ENCODE data around the gene CATSPER4.

Gene CATSPER4

DNA sequence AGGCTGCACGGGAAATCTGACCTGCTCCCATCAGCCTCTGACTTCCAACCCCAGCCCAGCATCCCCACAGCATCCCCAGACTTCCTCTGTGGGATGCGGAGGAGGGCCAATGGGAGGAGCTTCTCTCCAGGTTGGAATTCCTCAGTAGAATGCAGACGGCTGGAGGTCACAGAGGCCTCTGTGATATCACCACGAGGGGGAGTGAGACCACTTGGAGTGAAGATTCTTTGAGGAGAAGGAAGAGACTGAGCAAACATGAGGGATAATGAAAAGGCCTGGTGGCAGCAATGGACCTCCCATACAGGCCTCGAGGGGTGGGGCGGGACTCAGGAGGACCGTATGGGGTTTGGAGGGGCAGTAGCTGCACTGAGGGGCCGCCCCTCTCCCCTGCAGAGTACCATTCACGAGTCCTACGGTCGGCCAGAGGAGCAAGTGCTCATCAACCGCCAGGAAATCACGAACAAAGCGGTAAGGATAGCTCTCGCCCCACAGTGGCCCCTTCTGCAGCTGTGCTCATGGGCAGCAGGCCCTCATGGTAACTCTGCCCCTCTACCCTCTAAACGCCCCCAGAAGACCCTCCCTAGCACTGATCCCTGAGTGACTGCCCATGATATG is at the start of gene CATSPER4:
TSS of gene CATSPER4 (plus strand) at position 230 of the 615 bp plus-strand sequence. CDS start at position 256, 26 bp downstream.
- Mint-ChIP-seq H3K27me3 (peaks cover 9% of the 10 kb centered on the region), H3K9me3 (no peaks in the 10 kb centered on the region), H3K36me3 (ENCODE audit: low read depth) (no peaks in the 10 kb centered on the region), H3K27ac (peak within 1 kb of the TSS; percentile 50), H3K4me3 (no peak within 1 kb of the TSS), H3K4me1 (ENCODE audit: low read depth) (no peaks in the 10 kb centered on the region)
- intact Hi-C loops (cut with micrococcal nuclease) = no loop called here

DNA sequence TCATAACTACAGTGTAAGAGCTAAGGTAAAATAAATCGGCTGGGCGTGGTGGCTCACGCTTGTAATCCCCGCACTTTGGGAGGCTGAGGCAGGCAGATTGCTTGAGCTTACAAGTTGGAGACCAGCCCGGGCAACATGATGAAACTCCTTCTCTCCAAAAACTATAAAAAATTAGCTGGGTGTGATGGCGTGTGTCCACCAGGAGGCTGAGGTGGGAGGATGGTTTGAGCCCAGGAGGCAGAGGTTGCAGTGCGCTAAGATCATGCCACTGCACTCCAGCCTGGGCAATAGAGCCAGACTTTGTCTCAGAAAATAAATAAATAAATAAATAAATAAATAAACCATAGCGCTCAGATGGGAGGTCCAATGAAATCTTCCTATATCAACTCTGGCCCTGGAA is 48.2 kb upstream of the CATSPER4 start:
- no peaks in the 10 kb centered on the region for H3K36me3 Mint-ChIP-seq (ENCODE audit: low read depth)
- H3K27ac Mint-ChIP-seq = no peak overlapping the region
- intact Hi-C loops (cut with micrococcal nuclease) = no loop called here
- peak overlapping the region; percentile 26 for H3K4me3 Mint-ChIP-seq
- peaks cover 9% of the 10 kb centered on the region for H3K27me3 Mint-ChIP-seq
- H3K9me3 Mint-ChIP-seq = no peaks in the 10 kb centered on the region
- peaks cover 5% of the 10 kb centered on the region for H3K4me1 Mint-ChIP-seq (ENCODE audit: low read depth)

DNA sequence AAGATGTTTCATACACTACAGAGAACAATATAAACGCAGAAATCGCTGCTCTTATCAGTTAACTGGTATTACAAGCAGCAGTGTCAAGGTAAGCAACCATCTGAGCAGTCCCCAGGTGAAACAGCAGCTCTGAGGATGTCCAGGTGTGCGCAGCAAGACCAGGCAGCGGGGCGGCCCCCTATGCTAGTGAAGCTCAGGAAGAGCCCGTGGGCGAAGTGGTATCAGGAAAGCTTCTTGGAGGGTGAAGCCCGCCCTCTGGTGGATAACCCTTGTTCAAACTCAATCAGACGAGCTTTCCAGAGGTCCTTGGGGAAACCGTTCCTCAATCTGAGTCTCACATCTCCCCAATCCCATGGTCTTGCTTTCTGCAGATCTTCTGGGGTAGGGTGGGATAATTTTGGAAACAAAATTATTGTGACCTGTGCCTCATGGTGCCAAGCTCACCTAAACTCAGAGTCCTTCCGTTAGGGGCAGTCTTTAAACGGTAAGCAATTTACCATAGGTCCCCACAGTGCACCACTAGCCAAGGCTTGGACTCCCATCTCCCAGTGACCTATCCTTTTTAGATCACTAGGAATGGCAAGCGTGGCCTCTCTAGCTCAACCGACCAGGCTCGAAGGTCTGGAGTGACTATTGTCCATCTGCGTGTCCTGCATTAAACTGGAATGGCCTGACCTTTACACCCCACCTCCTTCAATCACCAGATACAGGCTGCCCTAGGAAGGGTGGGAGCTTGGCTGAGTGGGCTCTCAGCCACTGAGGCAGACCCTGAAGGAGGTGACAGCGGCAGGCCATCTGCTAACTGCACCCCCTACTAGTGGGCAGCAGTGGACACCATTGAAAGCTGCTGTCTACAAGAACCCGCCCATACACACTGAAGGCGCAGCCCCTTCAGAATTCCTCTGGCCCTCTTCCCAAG is 45.1 kb upstream of the CATSPER4 start:
- intact Hi-C loops (cut with micrococcal nuclease) = loop anchor here (1.0 kb wide), 1 partner anchor 40 kb away; no protein-coding TSS in a partner anchor
- H3K27ac Mint-ChIP-seq = no peak overlapping the region

DNA sequence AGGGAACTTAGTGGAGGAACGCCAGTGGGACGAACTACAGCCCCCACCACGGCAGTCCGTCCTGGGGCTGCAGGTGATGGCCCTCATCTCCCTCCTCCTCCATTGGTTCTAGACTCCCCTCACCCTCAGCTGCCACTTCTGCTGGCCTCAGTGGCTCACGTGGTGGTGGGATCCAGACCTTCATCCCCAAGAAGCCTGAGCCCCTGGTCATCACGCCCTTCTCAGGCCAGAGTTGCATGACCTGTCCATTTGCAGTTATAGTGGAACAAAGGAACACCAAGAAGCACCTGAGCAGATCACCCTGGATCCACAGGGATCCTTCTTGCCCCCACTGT is 44.5 kb upstream of the CATSPER4 start:
- Mint-ChIP-seq H3K36me3 (ENCODE audit: low read depth) (no peaks in the 10 kb centered on the region), H3K27ac (no peak overlapping the region), H3K4me1 (ENCODE audit: low read depth) (peaks cover 18% of the 10 kb centered on the region), H3K4me3 (no peak overlapping the region), H3K9me3 (no peaks in the 10 kb centered on the region), H3K27me3 (peaks cover 19% of the 10 kb centered on the region)
- intact Hi-C loops (cut with micrococcal nuclease) = loop anchor here (1.0 kb wide), 1 partner anchor 41 kb away; no protein-coding TSS in a partner anchor

More for the DNA sequence above, 45.1 kb upstream of the CATSPER4 start:
- Mint-ChIP-seq H3K4me3 (no peak overlapping the region), H3K27me3 (peaks cover 19% of the 10 kb centered on the region), H3K4me1 (ENCODE audit: low read depth) (peaks cover 18% of the 10 kb centered on the region), H3K9me3 (no peaks in the 10 kb centered on the region), H3K36me3 (ENCODE audit: low read depth) (no peaks in the 10 kb centered on the region)

DNA sequence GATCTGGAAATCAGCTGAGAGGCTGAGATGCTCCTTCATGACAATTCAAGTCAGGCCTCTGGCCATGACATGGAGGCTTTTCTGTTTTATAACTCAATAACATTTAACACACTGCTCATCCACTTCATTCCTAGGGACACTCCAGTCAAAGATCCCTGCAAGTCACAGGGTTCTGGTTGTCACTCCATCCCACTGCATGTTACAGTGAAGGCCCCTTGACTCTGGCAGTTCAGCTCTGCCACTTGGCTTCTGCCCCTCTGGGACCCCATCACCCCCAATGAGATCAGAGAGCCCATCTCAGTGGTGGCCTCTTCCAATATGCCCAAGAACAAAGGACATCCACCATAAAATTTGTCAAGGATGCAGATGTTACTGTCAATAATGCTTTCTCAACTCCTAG is 41.5 kb upstream of the CATSPER4 start:
- Mint-ChIP-seq H3K9me3 (no peaks in the 10 kb centered on the region), H3K36me3 (ENCODE audit: low read depth) (no peaks in the 10 kb centered on the region), H3K4me3 (no peak overlapping the region), H3K27me3 (peaks cover 26% of the 10 kb centered on the region), H3K27ac (no peak overlapping the region), H3K4me1 (ENCODE audit: low read depth) (peaks cover 30% of the 10 kb centered on the region)
- intact Hi-C loops (cut with micrococcal nuclease) = no loop called here

DNA sequence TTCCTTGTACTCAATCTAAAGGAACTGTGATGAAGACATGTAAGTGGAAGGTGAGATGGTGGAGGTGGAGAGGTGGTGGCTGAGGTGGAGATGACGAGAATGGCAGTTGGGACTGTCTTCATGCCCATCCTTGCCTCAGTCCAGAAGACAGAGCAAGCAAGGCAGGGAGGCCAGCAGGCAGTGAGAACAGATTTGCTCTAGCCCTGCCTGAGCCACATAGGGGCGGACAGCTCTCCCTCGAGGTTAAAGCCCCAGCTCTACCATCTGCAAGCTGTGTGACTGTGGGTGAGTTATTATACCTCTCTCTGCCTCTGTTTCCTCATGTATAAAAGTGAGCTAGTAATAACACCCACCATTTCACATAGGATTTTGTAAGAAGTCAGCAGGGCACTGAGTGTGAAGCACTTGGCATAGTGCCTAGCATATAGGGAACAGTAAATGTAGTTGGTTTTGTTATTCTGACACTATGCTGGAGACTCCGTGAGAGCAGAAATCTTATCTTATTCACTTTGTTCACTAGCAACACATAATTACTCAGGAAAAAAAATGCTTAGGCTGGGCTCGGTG is 36.4 kb upstream of the CATSPER4 start:
- Mint-ChIP-seq H3K4me1 (ENCODE audit: low read depth) (peaks cover 35% of the 10 kb centered on the region), H3K36me3 (ENCODE audit: low read depth) (no peaks in the 10 kb centered on the region), H3K27ac (no peak overlapping the region), H3K4me3 (no peak overlapping the region), H3K9me3 (no peaks in the 10 kb centered on the region), H3K27me3 (peaks cover 59% of the 10 kb centered on the region)
- intact Hi-C loops (cut with micrococcal nuclease) = no loop called here

DNA sequence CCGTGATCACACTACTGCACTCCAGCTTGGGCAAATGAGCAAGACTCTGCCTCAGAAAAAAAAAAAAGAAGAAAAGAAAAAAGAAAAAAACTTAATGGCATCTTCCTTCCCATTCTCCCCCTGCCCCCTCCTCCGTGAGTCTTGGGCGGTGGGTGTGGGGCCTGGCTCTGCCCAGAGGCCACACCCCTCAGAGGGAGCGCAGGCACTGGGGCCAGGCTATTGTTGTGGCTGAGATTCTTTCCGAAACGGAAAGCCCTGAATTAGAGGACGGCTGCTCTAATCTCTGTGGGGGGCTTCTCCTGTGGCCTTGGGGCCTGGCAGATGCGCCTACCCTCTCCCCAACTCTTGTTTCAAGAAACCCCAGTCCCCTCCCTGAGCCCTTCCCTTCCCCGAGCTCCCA is 35.7 kb upstream of the CATSPER4 start:
- H3K4me3 Mint-ChIP-seq = no peak overlapping the region
- H3K4me1 Mint-ChIP-seq (ENCODE audit: low read depth) = peaks cover 35% of the 10 kb centered on the region
- H3K27me3 Mint-ChIP-seq = peaks cover 64% of the 10 kb centered on the region
- intact Hi-C loops (cut with micrococcal nuclease) = no loop called here
- no peaks in the 10 kb centered on the region for H3K36me3 Mint-ChIP-seq (ENCODE audit: low read depth)
- H3K27ac Mint-ChIP-seq = no peak overlapping the region
- H3K9me3 Mint-ChIP-seq = no peaks in the 10 kb centered on the region

DNA sequence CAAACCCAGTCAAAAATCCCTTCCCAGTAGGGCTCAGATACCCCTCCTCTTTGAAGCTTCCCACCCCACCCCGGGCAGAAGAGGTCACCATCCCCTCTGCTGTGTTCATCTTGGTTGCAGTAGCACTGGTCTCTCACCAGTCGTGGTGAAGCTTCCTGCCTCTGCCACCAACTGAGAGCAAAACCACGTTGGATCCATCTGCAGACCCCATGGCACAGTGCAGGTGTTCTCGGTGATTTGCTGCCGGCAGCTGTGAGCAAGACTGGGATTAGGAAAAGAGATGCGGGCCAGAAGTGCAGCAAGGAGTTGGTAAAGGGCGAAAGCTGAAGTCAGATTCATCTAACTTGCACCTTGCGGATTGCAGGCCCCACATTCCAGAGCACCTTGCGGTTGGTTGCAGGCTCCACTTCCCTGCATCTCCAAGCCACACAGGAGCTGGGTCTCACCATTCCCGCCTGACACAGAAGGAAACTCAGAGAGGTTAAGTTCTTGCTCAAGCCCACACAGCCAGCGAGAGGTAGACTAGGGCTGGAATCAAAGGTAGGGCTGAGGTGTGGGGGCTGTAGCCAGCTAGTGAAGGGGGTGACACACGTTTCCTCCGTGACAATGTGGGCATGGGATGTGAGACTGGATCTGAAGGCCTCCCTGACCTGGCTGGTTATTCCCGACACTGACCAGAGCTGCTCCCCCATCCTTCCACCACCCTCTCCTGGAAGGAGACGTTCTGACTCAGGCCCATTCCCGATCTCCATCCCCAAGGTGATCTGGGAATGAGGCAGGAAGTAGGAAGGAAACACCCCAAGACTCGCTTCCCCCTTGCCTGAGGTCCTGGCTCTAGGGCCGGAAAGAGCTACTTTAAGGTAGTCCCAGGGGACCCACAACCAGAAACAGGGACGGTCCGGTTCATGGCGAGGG is 34.8 kb upstream of the CATSPER4 start:
- Mint-ChIP-seq H3K9me3 (no peaks in the 10 kb centered on the region), H3K36me3 (ENCODE audit: low read depth) (no peaks in the 10 kb centered on the region), H3K27ac (no peak overlapping the region), H3K4me3 (no peak overlapping the region), H3K4me1 (ENCODE audit: low read depth) (peaks cover 35% of the 10 kb centered on the region), H3K27me3 (peaks cover 68% of the 10 kb centered on the region)
- intact Hi-C loops (cut with micrococcal nuclease) = no loop called here

DNA sequence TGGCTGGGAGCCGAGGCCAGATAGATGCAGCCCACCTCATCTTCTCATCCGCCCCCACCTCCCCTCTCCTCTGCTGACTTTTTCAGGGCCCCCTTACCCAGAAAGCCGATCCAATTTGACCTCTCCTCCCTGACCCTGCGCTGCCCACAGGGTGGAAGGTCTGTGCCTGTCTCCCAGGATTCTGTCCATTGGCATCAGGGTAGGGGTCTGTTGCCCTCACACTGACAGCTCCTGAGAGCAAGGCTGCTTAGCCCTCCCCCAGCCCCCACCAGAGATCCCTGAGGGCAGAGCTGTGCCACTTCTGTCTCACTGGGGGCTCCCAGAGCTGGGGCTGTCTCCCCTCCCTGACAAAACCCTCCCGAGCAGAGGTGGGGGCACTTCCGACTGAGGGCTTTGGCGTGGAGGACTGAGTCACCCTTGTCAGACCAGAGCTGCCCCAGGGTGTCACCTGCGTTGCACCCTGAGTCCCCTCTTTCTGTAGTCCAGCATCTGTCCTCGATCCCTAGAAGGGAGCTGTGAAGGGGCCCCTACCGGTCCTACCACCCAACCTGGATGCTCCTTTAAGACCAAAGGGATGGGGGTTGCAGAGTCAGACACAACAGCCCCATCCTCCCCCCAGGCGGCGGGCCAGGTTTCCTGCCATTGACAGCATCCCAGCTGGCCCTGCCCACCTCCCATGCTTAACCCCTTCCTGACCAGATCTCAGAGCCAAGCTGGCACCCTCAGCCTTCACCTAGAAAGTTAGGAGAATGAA is 33.9 kb upstream of the CATSPER4 start:
- Mint-ChIP-seq H3K9me3 (no peaks in the 10 kb centered on the region), H3K27me3 (peaks cover 72% of the 10 kb centered on the region)

DNA sequence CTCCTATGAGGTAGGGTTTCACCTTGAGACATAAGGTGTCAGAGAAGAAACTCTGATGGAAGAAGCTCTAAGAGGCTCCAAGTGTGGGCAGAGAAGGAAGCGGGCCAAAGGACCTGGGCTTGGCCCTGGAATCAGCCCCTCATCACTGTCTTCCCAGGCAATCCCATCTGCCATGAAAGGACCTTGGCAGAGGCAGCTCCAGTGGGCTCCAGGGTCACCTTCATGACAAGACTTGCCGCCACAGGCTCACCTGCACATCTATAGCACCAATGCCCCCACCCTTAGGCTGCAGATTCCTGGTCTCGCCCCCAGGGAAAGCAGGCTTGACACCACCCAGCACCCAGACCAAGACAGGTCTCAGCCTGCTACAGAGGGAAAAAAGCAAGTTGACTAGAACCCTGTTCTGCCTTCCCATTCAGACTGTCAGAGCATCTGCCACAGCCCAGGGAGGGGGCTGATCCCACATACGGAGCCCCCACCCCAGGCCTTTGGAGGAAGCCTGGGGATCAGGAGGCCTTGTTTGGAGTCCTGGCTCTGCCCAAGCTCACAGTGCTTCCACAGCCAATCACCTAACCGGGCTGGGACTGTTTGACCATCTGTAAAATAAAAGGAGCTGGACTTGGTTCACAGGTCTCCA is 32.0 kb upstream of the CATSPER4 start:
- Mint-ChIP-seq H3K27me3 (peaks cover 86% of the 10 kb centered on the region), H3K27ac (no peak overlapping the region), H3K36me3 (ENCODE audit: low read depth) (no peaks in the 10 kb centered on the region), H3K4me1 (ENCODE audit: low read depth) (peaks cover 42% of the 10 kb centered on the region), H3K4me3 (no peak overlapping the region), H3K9me3 (no peaks in the 10 kb centered on the region)
- intact Hi-C loops (cut with micrococcal nuclease) = no loop called here

More for the DNA sequence above, 33.9 kb upstream of the CATSPER4 start:
- Mint-ChIP-seq H3K36me3 (ENCODE audit: low read depth) (no peaks in the 10 kb centered on the region), H3K27ac (no peak overlapping the region), H3K4me3 (no peak overlapping the region), H3K4me1 (ENCODE audit: low read depth) (peaks cover 41% of the 10 kb centered on the region)
- intact Hi-C loops (cut with micrococcal nuclease) = no loop called here

DNA sequence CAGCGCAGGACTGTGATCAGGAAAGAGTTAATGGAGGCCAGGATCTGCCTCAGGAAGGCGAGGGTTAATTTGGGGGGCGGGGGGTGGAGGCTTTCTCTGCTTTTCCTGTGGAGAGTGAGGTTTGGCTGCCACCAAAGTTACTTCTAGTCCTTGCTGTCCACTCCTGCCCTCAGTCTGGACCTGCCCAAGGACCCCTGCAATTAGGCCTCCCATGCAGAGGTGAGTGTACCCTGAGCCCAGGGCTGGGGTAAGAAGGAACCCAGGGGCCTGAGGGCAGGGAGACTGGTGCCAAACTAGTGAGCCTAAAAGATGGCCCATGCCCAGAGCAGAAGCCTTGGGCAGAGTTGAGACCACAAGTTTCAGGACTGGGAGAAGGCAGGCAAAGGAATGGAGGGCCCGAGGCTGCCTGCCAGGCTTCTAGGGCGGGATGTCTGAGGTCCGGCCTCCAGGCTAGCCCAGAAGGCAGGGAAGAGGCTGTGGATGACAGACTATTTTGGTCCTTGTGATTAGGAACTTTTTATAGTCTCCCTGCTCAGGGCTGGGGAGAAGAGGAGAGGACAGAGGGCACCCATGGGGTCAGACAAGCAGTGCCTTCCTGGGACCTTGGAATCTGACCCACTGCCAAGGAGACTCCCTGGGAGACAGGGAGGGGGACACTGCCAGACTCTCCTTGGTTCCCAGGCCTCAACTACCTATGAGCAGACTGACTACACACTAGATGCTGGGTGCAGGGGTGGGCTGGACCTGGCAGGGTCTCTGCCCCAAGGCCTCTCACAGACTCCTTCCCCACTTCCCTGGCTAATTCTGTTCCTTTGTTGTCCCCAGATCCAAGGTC is 31.3 kb upstream of the CATSPER4 start, which contains the start of gene FAM110D:
TSS of gene FAM110D (plus strand) at position 172 of the 835 bp plus-strand sequence. CDS start 2,213 bp downstream, outside the sequence.
- H3K27me3 Mint-ChIP-seq = peaks cover 89% of the 10 kb centered on the region
- no peaks in the 10 kb centered on the region for H3K36me3 Mint-ChIP-seq (ENCODE audit: low read depth)
- no peak within 1 kb of the TSS for H3K4me3 Mint-ChIP-seq
- H3K27ac Mint-ChIP-seq = no peak within 1 kb of the TSS
- intact Hi-C loops (cut with micrococcal nuclease) = no loop called here
- H3K4me1 Mint-ChIP-seq (ENCODE audit: low read depth) = peaks cover 34% of the 10 kb centered on the region
- H3K9me3 Mint-ChIP-seq = no peaks in the 10 kb centered on the region

DNA sequence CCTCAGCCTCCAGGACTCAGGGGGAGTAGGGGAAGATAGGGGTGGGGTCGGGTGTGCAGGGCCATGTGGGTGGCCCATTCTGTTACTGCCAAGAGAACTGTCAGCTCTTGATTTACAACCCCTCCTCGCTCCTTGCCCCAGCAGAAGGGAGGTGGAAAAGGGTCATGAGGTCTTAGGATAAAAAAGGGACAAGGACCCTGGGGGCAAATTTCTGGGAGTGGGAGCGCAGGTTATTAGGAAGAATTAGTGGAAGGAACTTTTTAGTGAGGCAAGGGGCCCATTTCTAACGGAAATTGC is 30.7 kb upstream of the CATSPER4 start:
- Mint-ChIP-seq H3K4me1 (ENCODE audit: low read depth) (peaks cover 32% of the 10 kb centered on the region), H3K36me3 (ENCODE audit: low read depth) (no peaks in the 10 kb centered on the region), H3K4me3 (no peak overlapping the region), H3K27me3 (peaks cover 88% of the 10 kb centered on the region), H3K27ac (no peak overlapping the region), H3K9me3 (no peaks in the 10 kb centered on the region)
- intact Hi-C loops (cut with micrococcal nuclease) = loop anchor here (5.0 kb wide), 2 partner anchors 52 to 122 kb away; no protein-coding TSS in a partner anchor
